T-helper 1 cell treated with Interleukin-12 subunit alpha and Interleukin-12 subunit beta and Interleukin-4 antibody, amounts not matched to agents 30 μg/mL and 1 μg/mL, for 36 hours (primary cell): ENCODE measurements around the gene FAM227A.
"Not testable (repeated sequence)": the region's sequence is repeated elsewhere in the genome, so short reads cannot be mapped to it uniquely, and the experiment has no call there.

Experiments used
- H3K27ac Mint-ChIP-seq: one replicate; pipeline ENCODE4 v1.8.0; 2021; ENCODE audit warnings: mild to moderate bottlenecking, mixed read lengths
- H3K27me3 Mint-ChIP-seq: one replicate; pipeline ENCODE4 v1.8.0; 2021; ENCODE audit warnings: low read depth, mixed read lengths
- H3K36me3 Mint-ChIP-seq: one replicate; pipeline ENCODE4 v1.8.0; 2021; ENCODE audit warnings: low read depth, mixed read lengths
- H3K4me1 Mint-ChIP-seq: one replicate; pipeline ENCODE4 v1.8.0; 2021; ENCODE audit warnings: low read depth, mixed read lengths
- H3K4me3 Mint-ChIP-seq: one replicate; pipeline ENCODE4 v1.8.0; 2021; ENCODE audit warnings: mild to moderate bottlenecking, moderate library complexity, mixed read lengths
- H3K9me3 Mint-ChIP-seq: one replicate; pipeline ENCODE4 v1.8.0; 2021; ENCODE audit warnings: mixed read lengths

FAM227A gene

GRCh38 chr22:38689651-38690050 lies 33.5 kb upstream of the FAM227A start:
- H3K27me3 Mint-ChIP-seq: no peaks in the 10 kb centered on the region
- H3K36me3 Mint-ChIP-seq: peaks cover 34% of the 10 kb centered on the region
- H3K9me3 Mint-ChIP-seq: no peaks in the 10 kb centered on the region
- H3K4me1 Mint-ChIP-seq: peaks cover 8% of the 10 kb centered on the region
- peak overlapping the region; percentile 26 for H3K27ac Mint-ChIP-seq
- no peak overlapping the region for H3K4me3 Mint-ChIP-seq

GRCh38 chr22:38685761-38686160 lies 29.6 kb upstream of the FAM227A start:
- Mint-ChIP-seq H3K4me1 (peaks cover 14% of the 10 kb centered on the region), H3K27ac (no peak overlapping the region), H3K36me3 (peaks cover 37% of the 10 kb centered on the region), H3K9me3 (no peaks in the 10 kb centered on the region), H3K4me3 (no peak overlapping the region), H3K27me3 (no peaks in the 10 kb centered on the region)

- H3K9me3 Mint-ChIP-seq: no peaks in the 10 kb centered on the region
- H3K4me1 Mint-ChIP-seq: peaks cover 14% of the 10 kb centered on the region
- H3K27ac Mint-ChIP-seq: no peak overlapping the region
- peaks cover 35% of the 10 kb centered on the region for H3K36me3 Mint-ChIP-seq
- no peak overlapping the region for H3K4me3 Mint-ChIP-seq
- H3K27me3 Mint-ChIP-seq: no peaks in the 10 kb centered on the region
These were observed 28.7 kb upstream of the FAM227A start for GRCh38 chr22:38684895-38685294.

- H3K4me3 Mint-ChIP-seq: peak within 1 kb of the TSS; percentile 97
- peak within 1 kb of the TSS; percentile 97 for H3K27ac Mint-ChIP-seq
- H3K4me1 Mint-ChIP-seq: peaks cover 16% of the 10 kb centered on the region
- no peaks in the 10 kb centered on the region for H3K9me3 Mint-ChIP-seq
- no peaks in the 10 kb centered on the region for H3K27me3 Mint-ChIP-seq
- peaks cover 25% of the 10 kb centered on the region for H3K36me3 Mint-ChIP-seq
These were observed 25.6 kb upstream of the FAM227A start, which contains the start of gene TOMM22 for GRCh38 chr22:38681582-38682335. TSS of gene TOMM22 (plus strand) at chr22:38681957. CDS start at chr22:38681979, 22 bp downstream.

- Mint-ChIP-seq H3K4me1 (peaks cover 2% of the 10 kb centered on the region), H3K27ac (no peak overlapping the region), H3K9me3 (no peaks in the 10 kb centered on the region), H3K36me3 (peaks cover 16% of the 10 kb centered on the region), H3K4me3 (no peak overlapping the region), H3K27me3 (no peaks in the 10 kb centered on the region)
These were observed 19.6 kb upstream of the FAM227A start for GRCh38 chr22:38675833-38676232.

GRCh38 chr22:38674888-38675287 lies 18.7 kb upstream of the FAM227A start:
- Mint-ChIP-seq H3K36me3 (peaks cover 19% of the 10 kb centered on the region), H3K4me3 (no peak overlapping the region), H3K27me3 (no peaks in the 10 kb centered on the region), H3K4me1 (peaks cover 2% of the 10 kb centered on the region), H3K9me3 (no peaks in the 10 kb centered on the region), H3K27ac (no peak overlapping the region)

GRCh38 chr22:38657045-38657909 lies 1.1 kb upstream of the FAM227A start:
- Mint-ChIP-seq H3K27ac (peak overlapping the region; percentile 98), H3K4me1 (peaks cover 19% of the 10 kb centered on the region), H3K27me3 (no peaks in the 10 kb centered on the region), H3K36me3 (no peaks in the 10 kb centered on the region), H3K4me3 (peak overlapping the region; percentile 94), H3K9me3 (no peaks in the 10 kb centered on the region)

GRCh38 chr22:38655519-38656255 lies 505 bp downstream of the FAM227A start:
- H3K4me3 Mint-ChIP-seq: peak overlapping the region; percentile 94
- no peaks in the 10 kb centered on the region for H3K9me3 Mint-ChIP-seq
- no peaks in the 10 kb centered on the region for H3K36me3 Mint-ChIP-seq
- peaks cover 19% of the 10 kb centered on the region for H3K4me1 Mint-ChIP-seq
- H3K27ac Mint-ChIP-seq: peak overlapping the region; percentile 98
- peaks cover 3% of the 10 kb centered on the region for H3K27me3 Mint-ChIP-seq

GRCh38 chr22:38653741-38654140 lies 2.5 kb downstream of the FAM227A start:
- Mint-ChIP-seq H3K36me3 (no peaks in the 10 kb centered on the region), H3K27me3 (peaks cover 3% of the 10 kb centered on the region), H3K9me3 (no peaks in the 10 kb centered on the region), H3K27ac (no peak overlapping the region), H3K4me1 (peaks cover 19% of the 10 kb centered on the region), H3K4me3 (no peak overlapping the region)

GRCh38 chr22:38652859-38653258 lies 3.3 kb downstream of the FAM227A start:
- Mint-ChIP-seq H3K4me1 (peaks cover 15% of the 10 kb centered on the region), H3K36me3 (no peaks in the 10 kb centered on the region), H3K4me3 (no peak overlapping the region), H3K9me3 (no peaks in the 10 kb centered on the region), H3K27ac (no peak overlapping the region), H3K27me3 (peaks cover 7% of the 10 kb centered on the region)

- Mint-ChIP-seq H3K36me3 (no peaks in the 10 kb centered on the region), H3K4me1 (peaks cover 3% of the 10 kb centered on the region), H3K27me3 (peaks cover 9% of the 10 kb centered on the region), H3K27ac (no peak overlapping the region), H3K4me3 (no peak overlapping the region), H3K9me3 (no peaks in the 10 kb centered on the region)
These were observed 6.2 kb downstream of the FAM227A start for GRCh38 chr22:38649841-38650522.

GRCh38 chr22:38645430-38645829 lies 10.8 kb downstream of the FAM227A start:
- Mint-ChIP-seq H3K4me3 (no peak overlapping the region), H3K27me3 (peaks cover 12% of the 10 kb centered on the region), H3K9me3 (no peaks in the 10 kb centered on the region), H3K27ac (no peak overlapping the region), H3K4me1 (no peaks in the 10 kb centered on the region), H3K36me3 (no peaks in the 10 kb centered on the region)

- not testable (repeated sequence) for H3K9me3 Mint-ChIP-seq, H3K27ac Mint-ChIP-seq, H3K4me1 Mint-ChIP-seq
These were observed 11.9 kb downstream of the FAM227A start for GRCh38 chr22:38644245-38644644.

GRCh38 chr22:38641476-38642040 lies 14.6 kb downstream of the FAM227A start:
- Mint-ChIP-seq H3K4me1 (no peaks in the 10 kb centered on the region), H3K27me3 (peaks cover 7% of the 10 kb centered on the region), H3K27ac (no peak overlapping the region), H3K36me3 (no peaks in the 10 kb centered on the region), H3K9me3 (no peaks in the 10 kb centered on the region), H3K4me3 (no peak overlapping the region)

More at GRCh38 chr22:38644245-38644644, 11.9 kb downstream of the FAM227A start:
- H3K27me3 Mint-ChIP-seq: peaks cover 12% of the 10 kb centered on the region
- not testable (repeated sequence) for H3K4me3 Mint-ChIP-seq, H3K36me3 Mint-ChIP-seq
